ENCODE measurements around the gene RHOB. TPM values are rescaled to one million over a fixed set of nuclear protein-coding genes. Genes with fewer than 3 reads are reported as not detected.

Gene RHOB
- total and polyA plus RNA-seq, 2 experiments from 2014 or later = 146 to 429 TPM

DNA sequence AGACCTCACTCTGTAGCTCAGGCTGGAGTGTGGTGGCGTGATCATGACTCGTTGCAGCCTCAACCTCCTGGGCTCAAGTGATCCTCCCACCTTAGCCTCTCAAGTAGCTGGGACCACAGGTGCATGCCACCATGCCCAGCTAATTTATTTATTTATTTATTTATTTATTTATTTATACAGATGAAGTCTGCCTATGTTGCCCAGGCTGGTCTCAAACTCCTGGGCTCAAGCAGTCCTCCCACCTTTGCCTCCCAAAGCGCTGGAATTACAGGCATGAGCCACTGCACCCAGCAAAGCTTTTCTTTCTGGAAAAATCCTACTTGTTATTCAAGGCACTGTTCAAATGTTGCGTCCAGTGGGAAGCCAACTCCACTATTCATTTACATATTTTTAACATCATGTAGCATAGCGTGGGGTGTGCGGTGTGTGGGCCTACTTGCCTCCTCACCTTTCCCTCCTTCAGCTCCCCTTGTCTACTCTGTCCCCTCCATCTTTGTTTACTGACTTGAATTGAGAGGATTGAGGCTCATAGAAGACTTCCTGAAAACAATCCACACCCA, 6.8 kb upstream of the RHOB start:
- no peaks in the 10 kb centered on the region for H3K9me3 ChIP-seq (ENCODE audit: low read depth)
- no peaks in the 10 kb centered on the region for H4K20me1 ChIP-seq (ENCODE audit: insufficient read depth, poor library complexity, severe bottlenecking)
- no peaks in the 10 kb centered on the region for H3K9me2 ChIP-seq (replicated peaks; ENCODE audit: insufficient read depth)
- H3K4me1 ChIP-seq (ENCODE audit: insufficient read depth) = peaks cover 23% of the 10 kb centered on the region
- no peak overlapping the region for H3K27ac ChIP-seq
- no peak for DNase-seq (ENCODE audit: low spot score)
- H3K36me3 ChIP-seq (replicated peaks; ENCODE audit: insufficient read depth, low read depth) = no peaks in the 10 kb centered on the region
- no peak overlapping the region for H2AFZ ChIP-seq
- H3K79me2 ChIP-seq = no peaks in the 10 kb centered on the region
- H3K4me2 ChIP-seq = no peak overlapping the region
- 95% methylated on average over 6 of the region's 6 CpGs for WGBS (ENCODE audit: low lambda C conversion rate, missing lambda C conversion rate)
- H3K27me3 ChIP-seq = no peaks in the 10 kb centered on the region
- TF ChIP-seq, protein P1, sequence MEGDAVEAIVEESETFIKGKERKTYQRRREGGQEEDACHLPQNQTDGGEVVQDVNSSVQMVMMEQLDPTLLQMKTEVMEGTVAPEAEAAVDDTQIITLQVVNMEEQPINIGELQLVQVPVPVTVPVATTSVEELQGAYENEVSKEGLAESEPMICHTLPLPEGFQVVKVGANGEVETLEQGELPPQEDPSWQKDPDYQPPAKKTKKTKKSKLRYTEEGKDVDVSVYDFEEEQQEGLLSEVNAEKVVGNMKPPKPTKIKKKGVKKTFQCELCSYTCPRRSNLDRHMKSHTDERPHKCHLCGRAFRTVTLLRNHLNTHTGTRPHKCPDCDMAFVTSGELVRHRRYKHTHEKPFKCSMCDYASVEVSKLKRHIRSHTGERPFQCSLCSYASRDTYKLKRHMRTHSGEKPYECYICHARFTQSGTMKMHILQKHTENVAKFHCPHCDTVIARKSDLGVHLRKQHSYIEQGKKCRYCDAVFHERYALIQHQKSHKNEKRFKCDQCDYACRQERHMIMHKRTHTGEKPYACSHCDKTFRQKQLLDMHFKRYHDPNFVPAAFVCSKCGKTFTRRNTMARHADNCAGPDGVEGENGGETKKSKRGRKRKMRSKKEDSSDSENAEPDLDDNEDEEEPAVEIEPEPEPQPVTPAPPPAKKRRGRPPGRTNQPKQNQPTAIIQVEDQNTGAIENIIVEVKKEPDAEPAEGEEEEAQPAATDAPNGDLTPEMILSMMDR (IDR thresholded peaks at IDR 0.05; ENCODE audit: poor library complexity) = no peak
- TF ChIP-seq EZH2 (IDR thresholded peaks at IDR 0.05; ENCODE audit: borderline replicate concordance) = no peak
- TF ChIP-seq EZH2phosphoT487 (IDR thresholded peaks at IDR 0.05; ENCODE audit: low read depth, severe bottlenecking, unreplicated experiment) = no peak
- H3K4me3 ChIP-seq = no peak overlapping the region

DNA sequence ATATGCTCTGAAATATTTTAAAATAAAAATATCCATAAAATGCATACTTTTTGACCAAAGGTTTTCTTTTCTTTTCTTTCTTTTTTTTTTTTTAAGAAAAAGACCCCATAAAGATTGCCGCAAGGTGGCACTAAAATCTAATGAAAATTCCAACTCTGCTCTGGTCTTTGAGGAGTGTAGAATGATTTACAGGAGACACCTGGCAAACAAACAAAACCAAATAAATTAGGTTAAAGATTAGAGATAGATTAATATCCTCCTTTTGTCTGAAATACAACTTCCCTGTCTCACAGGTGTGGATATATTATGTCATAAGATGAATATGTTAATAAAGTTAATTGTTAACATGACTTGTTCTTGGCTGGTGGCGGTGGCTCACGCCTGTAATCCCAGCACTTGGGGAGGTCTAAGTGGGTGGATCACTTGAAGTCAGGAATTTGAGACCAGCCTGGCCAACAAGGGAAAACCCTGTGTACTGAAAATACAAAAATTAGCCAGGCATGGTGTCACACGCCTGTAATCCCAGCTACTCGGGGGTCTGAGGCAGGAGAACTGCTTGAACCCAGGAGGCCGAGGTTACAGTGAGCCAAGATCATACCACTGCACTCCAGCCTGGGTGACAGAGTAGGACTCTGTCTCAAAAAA, 3.5 kb upstream of the RHOB start:
- H4K20me1 ChIP-seq (ENCODE audit: insufficient read depth, poor library complexity, severe bottlenecking) = peaks cover 13% of the 10 kb centered on the region
- no peak overlapping the region for H3K4me3 ChIP-seq
- no peaks in the 10 kb centered on the region for H3K9me3 ChIP-seq (ENCODE audit: low read depth)
- DNase-seq (ENCODE audit: low spot score) = peak; percentile 65
- H2AFZ ChIP-seq = no peak overlapping the region
- peaks cover 27% of the 10 kb centered on the region for H3K4me1 ChIP-seq (ENCODE audit: insufficient read depth)
- peaks cover 14% of the 10 kb centered on the region for H3K79me2 ChIP-seq
- H3K4me2 ChIP-seq = peak overlapping the region; percentile 12
- H3K9me2 ChIP-seq (replicated peaks; ENCODE audit: insufficient read depth) = no peaks in the 10 kb centered on the region
- TF ChIP-seq EZH2 (IDR thresholded peaks at IDR 0.05; ENCODE audit: borderline replicate concordance) (no peak), EZH2phosphoT487 (IDR thresholded peaks at IDR 0.05; ENCODE audit: low read depth, severe bottlenecking, unreplicated experiment) (no peak)
- TF ChIP-seq, protein P1 (IDR thresholded peaks at IDR 0.05; ENCODE audit: poor library complexity) = peak; percentile 79
- 42% methylated on average over 6 of the region's 6 CpGs for WGBS (ENCODE audit: low lambda C conversion rate, missing lambda C conversion rate)
- H3K27ac ChIP-seq = peak overlapping the region; percentile 72
- H3K36me3 ChIP-seq (replicated peaks; ENCODE audit: insufficient read depth, low read depth) = no peaks in the 10 kb centered on the region
- H3K27me3 ChIP-seq = no peaks in the 10 kb centered on the region

- WGBS (ENCODE audit: low lambda C conversion rate, missing lambda C conversion rate) = 41% methylated on average over 12 of the region's 12 CpGs
- DNase-seq (ENCODE audit: low spot score) = peak; percentile 29
- no peak overlapping the region for H2AFZ ChIP-seq
- TF ChIP-seq, protein P1 (IDR thresholded peaks at IDR 0.05; ENCODE audit: poor library complexity) = no peak
- no peak for TF ChIP-seq EZH2phosphoT487 (IDR thresholded peaks at IDR 0.05; ENCODE audit: low read depth, severe bottlenecking, unreplicated experiment)
- peak overlapping the region; percentile 72 for H3K27ac ChIP-seq
- peaks cover 24% of the 10 kb centered on the region for H3K79me2 ChIP-seq
- no peaks in the 10 kb centered on the region for H3K9me2 ChIP-seq (replicated peaks; ENCODE audit: insufficient read depth)
- H3K4me1 ChIP-seq (ENCODE audit: insufficient read depth) = peaks cover 20% of the 10 kb centered on the region
- H3K36me3 ChIP-seq (replicated peaks; ENCODE audit: insufficient read depth, low read depth) = no peaks in the 10 kb centered on the region
- peak overlapping the region; percentile 12 for H3K4me2 ChIP-seq
- H3K27me3 ChIP-seq = no peaks in the 10 kb centered on the region
- no peak overlapping the region for H3K4me3 ChIP-seq
- peaks cover 23% of the 10 kb centered on the region for H4K20me1 ChIP-seq (ENCODE audit: insufficient read depth, poor library complexity, severe bottlenecking)
- no peaks in the 10 kb centered on the region for H3K9me3 ChIP-seq (ENCODE audit: low read depth)
These were observed 2.5 kb upstream of the RHOB start for GRCh38 chr2:20444101-20444992.

Data from hepatocyte (in vitro differentiated cells).